Mesenchymal stem cell (in vitro differentiated cells and primary cell): ENCODE measurements around the gene KDM5C.
A peak's percentile ranks its signal among the peaks of the same experiment; 100 is the strongest.

ENCODE experiments used
- DNase-seq: peaks from one replicate; pipeline ENCODE4 v3.0.0-alpha.2; 2013
- H2AFZ ChIP-seq: one replicate; pipeline ENCODE4 v1.6.1; 2013; ENCODE audit warnings: low read depth, mild to moderate bottlenecking, control low read depth, inconsistent platforms, low read length, moderate library complexity
- H2AK5ac ChIP-seq: 2 replicates; pipeline ENCODE4 v1.6.1; 2013; ENCODE audit warnings: low read length, moderate library complexity, mild to moderate bottlenecking, inconsistent platforms; ENCODE audit not compliant: severe bottlenecking
- H2BK120ac ChIP-seq: one replicate; pipeline ENCODE4 v1.6.1; 2013; ENCODE audit warnings: low read depth, mild to moderate bottlenecking, inconsistent platforms, low read length, moderate library complexity
- H2BK12ac ChIP-seq, 2 experiments: one replicate each; pipeline ENCODE4 v1.6.1; 2013; ENCODE audit warnings: inconsistent platforms in 2 of 2, low read length in 2 of 2, mild to moderate bottlenecking in 2 of 2, moderate library complexity in 2 of 2, control low read depth in 1 of 2
- H2BK15ac ChIP-seq: one replicate; pipeline ENCODE4 v1.6.1; 2013; ENCODE audit warnings: mild to moderate bottlenecking, low read depth, inconsistent platforms; ENCODE audit not compliant: poor library complexity, severe bottlenecking
- H2BK5ac ChIP-seq: 2 replicates; pipeline ENCODE4 v1.6.1; 2013; ENCODE audit warnings: low read depth, mild to moderate bottlenecking, low read length, control low read depth, inconsistent platforms; ENCODE audit not compliant: poor library complexity, severe bottlenecking
- H3K14ac ChIP-seq, 2 experiments: one replicate each; pipeline ENCODE4 v1.6.1; 2013; ENCODE audit warnings: inconsistent platforms in 2 of 2, low read length in 2 of 2, control low read depth in 1 of 2, mild to moderate bottlenecking in 1 of 2, moderate library complexity in 1 of 2
- H3K18ac ChIP-seq, 2 experiments: one replicate each; pipeline ENCODE4 v1.6.1; 2013; ENCODE audit warnings: inconsistent platforms in 2 of 2, low read length in 2 of 2, control low read depth in 1 of 2, low read depth in 1 of 2, mild to moderate bottlenecking in 1 of 2
- H3K23ac ChIP-seq, 2 experiments: one replicate each; pipeline ENCODE4 v1.6.1; 2013; ENCODE audit warnings: inconsistent platforms in 2 of 2, low read length in 2 of 2, mild to moderate bottlenecking in 2 of 2, moderate library complexity in 2 of 2, control low read depth in 1 of 2
- H3K27ac ChIP-seq: 2 replicates; pipeline ENCODE4 v1.5.1; 2013; ENCODE audit warnings: mild to moderate bottlenecking, moderate library complexity, low read length, control low read depth, inconsistent platforms; ENCODE audit not compliant: poor library complexity, severe bottlenecking
- H3K27me3 ChIP-seq, 2 experiments: 2 replicates each; pipeline versions ENCODE4 v1.6.1 to v1.7.0; 2013; ENCODE audit warnings: low read length in 2 of 2, mild to moderate bottlenecking in 2 of 2, moderate library complexity in 2 of 2, control low read depth in 1 of 2, inconsistent platforms in 1 of 2; ENCODE audit not compliant: control insufficient read depth in 1 of 2, insufficient read depth in 1 of 2
- H3K36me3 ChIP-seq, 2 experiments: 2 replicates each; pipeline versions ENCODE4 v1.6.1 to v1.7.0; 2013; ENCODE audit warnings: low read length in 2 of 2, control low read depth in 1 of 2, inconsistent platforms in 1 of 2, low read depth in 1 of 2, mild to moderate bottlenecking in 1 of 2; ENCODE audit not compliant: insufficient read depth in 2 of 2, control insufficient read depth in 1 of 2
- H3K4ac ChIP-seq, 2 experiments: one replicate each; pipeline ENCODE4 v1.6.1; 2013; ENCODE audit warnings: inconsistent platforms in 2 of 2, low read length in 2 of 2, mild to moderate bottlenecking in 2 of 2, moderate library complexity in 2 of 2, control low read depth in 1 of 2, low read depth in 1 of 2
- H3K4me1 ChIP-seq: 2 replicates; pipeline ENCODE4 v1.6.1; 2013; ENCODE audit warnings: low read depth, low read length, control low read depth; ENCODE audit not compliant: control insufficient read depth, insufficient read depth
- H3K4me2 ChIP-seq: 2 replicates; pipeline ENCODE4 v1.6.1; 2013; ENCODE audit warnings: low read length, mild to moderate bottlenecking, inconsistent platforms; ENCODE audit not compliant: poor library complexity, severe bottlenecking
- H3K4me3 ChIP-seq, 2 experiments: 2 replicates each; pipeline versions ENCODE4 v1.5.1 to v1.7.0; 2013; ENCODE audit warnings: low read length in 2 of 2, mild to moderate bottlenecking in 2 of 2, control low read depth in 1 of 2, low read depth in 1 of 2; ENCODE audit not compliant: insufficient read depth in 1 of 2
- H3K79me1 ChIP-seq: replicated peaks from 2 replicates; pipeline ENCODE4 v1.6.1; 2013; ENCODE audit warnings: mild to moderate bottlenecking, control low read depth, low read length, inconsistent platforms; ENCODE audit not compliant: poor library complexity, severe bottlenecking
- H3K9ac ChIP-seq: 2 replicates; pipeline ENCODE4 v1.7.0; 2013; ENCODE audit warnings: mild to moderate bottlenecking, low read length, moderate library complexity
- H3K9me3 ChIP-seq: 2 replicates; pipeline ENCODE4 v1.7.0; 2013; ENCODE audit warnings: mild to moderate bottlenecking, low read length; ENCODE audit not compliant: control insufficient read depth
- H4K8ac ChIP-seq: one replicate; pipeline ENCODE4 v1.6.1; 2013; ENCODE audit warnings: inconsistent platforms, mild to moderate bottlenecking, low read length, moderate library complexity
- H4K91ac ChIP-seq: one replicate; pipeline ENCODE4 v1.6.1; 2013; ENCODE audit warnings: mild to moderate bottlenecking, low read length, inconsistent platforms
- WGBS: methylation state at CpG from one replicate; pipeline ENCODE4 v1.1.7; 2013; ENCODE audit warnings: mixed read lengths; 5-methylcytosine and 5-hydroxymethylcytosine counted together

Gene KDM5C

DNA sequence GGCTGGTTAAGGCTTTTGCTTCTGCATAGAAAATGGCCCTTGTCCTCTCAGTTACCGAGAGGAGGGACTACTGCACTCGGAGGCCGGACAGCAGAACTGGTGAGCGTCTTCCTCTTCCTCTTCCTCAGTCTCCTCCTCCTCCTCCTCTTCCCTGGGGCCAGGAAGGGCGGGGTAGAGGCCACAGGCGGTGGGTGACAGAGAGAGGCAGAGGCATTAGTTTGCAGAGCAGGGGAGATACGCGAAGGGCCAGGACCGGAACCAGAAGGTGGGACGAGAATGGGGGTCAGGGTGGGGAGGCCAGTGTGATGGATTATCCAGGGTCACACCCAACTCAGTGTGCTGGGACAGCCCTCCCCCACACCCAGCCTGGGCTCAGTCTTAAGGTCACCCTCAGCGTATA is 41.9 kb upstream of the KDM5C start:
- Histone ChIP-seq H3K27me3 (peaks cover 0 to 78% of the 10 kb centered on the region in 2 experiments), H3K4me1 (peaks cover 30% of the 10 kb centered on the region), H3K4ac (no peak overlapping the region), H3K36me3 (no peaks in the 10 kb centered on the region), H4K8ac (no peak overlapping the region), H2BK15ac (no peak overlapping the region), H3K4me2 (no peak overlapping the region), H3K14ac (no peak overlapping the region), H2BK120ac (no peak overlapping the region), H2AK5ac (no peak overlapping the region), H3K23ac (no peak overlapping the region), H3K9me3 (no peaks in the 10 kb centered on the region), H2BK5ac (no peak overlapping the region), H2AFZ (no peak overlapping the region), H3K27ac (no peak overlapping the region), H2BK12ac (no peak overlapping the region), H3K18ac (no peak overlapping the region), H3K9ac (no peak overlapping the region), H4K91ac (no peak overlapping the region), H3K4me3 (no peak overlapping the region), H3K79me1 (peaks cover 7% of the 10 kb centered on the region)
- DNase-seq = no peak
- WGBS = no CpG with 5 or more reads among the region's 11 CpGs

DNA sequence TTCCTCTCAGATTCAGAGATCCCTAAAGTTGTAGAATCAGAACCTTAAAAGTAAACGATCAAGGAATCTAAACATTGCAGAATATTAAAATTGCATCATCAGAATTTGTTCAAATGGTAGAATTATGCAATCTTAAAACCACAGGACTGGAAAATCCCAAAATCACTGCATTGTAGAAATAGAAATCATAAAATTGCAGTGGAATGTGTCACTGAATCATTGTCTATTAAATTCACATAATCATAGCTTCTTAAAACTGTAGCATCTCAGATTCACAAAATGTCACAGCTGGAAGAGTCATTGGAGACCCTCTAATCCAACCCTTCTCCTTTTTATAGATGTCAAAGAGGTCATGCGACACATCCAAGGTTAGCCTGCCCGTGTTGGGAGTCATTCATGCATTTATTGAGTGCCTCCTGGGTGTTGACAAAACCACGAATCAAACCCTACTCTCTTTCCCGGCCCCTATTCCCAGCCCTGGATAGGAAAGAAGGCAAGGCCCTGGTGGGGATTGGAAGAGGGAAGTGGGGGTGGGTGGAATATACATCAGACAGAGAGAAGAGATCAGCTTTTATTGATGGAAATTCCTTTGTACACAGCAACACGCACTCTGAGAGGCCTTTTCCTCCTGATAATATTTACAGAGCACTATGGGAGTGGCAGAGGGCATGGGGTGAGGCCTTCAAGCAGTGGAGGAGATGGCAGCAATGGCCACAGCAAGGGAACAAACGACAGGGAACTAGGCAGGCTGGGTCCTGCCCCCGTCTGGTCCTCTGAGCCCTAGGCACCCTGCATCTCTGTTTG is 41.0 kb upstream of the KDM5C start:
- no peak overlapping the region for H3K23ac ChIP-seq
- peak overlapping the region; percentile 20 for H3K27ac ChIP-seq
- H3K14ac ChIP-seq = no peak overlapping the region
- H2BK12ac ChIP-seq = peak overlapping the region in 1 of 2 experiments; percentile 42
- H3K4ac ChIP-seq = no peak overlapping the region
- H2BK120ac ChIP-seq = no peak overlapping the region
- peak overlapping the region; percentile 53 for H3K9ac ChIP-seq
- H4K91ac ChIP-seq = no peak overlapping the region
- DNase-seq = peak; percentile 28
- H2BK5ac ChIP-seq = no peak overlapping the region
- H3K18ac ChIP-seq = peak overlapping the region in 1 of 2 experiments; percentile 21
- H3K79me1 ChIP-seq = peaks cover 7% of the 10 kb centered on the region
- peak overlapping the region in 1 of 2 experiments; percentile 17 for H3K4me3 ChIP-seq
- no peak overlapping the region for H3K4me2 ChIP-seq
- H2BK15ac ChIP-seq = no peak overlapping the region
- no peaks in the 10 kb centered on the region for H3K36me3 ChIP-seq
- no peak overlapping the region for H2AFZ ChIP-seq
- WGBS = 90% methylated on average over 3 of the region's 8 CpGs
- no peak overlapping the region for H4K8ac ChIP-seq
- H3K27me3 ChIP-seq = peaks cover 0 to 77% of the 10 kb centered on the region in 2 experiments
- no peaks in the 10 kb centered on the region for H3K9me3 ChIP-seq
- peak overlapping the region; percentile 35 for H2AK5ac ChIP-seq
- peaks cover 31% of the 10 kb centered on the region for H3K4me1 ChIP-seq

DNA sequence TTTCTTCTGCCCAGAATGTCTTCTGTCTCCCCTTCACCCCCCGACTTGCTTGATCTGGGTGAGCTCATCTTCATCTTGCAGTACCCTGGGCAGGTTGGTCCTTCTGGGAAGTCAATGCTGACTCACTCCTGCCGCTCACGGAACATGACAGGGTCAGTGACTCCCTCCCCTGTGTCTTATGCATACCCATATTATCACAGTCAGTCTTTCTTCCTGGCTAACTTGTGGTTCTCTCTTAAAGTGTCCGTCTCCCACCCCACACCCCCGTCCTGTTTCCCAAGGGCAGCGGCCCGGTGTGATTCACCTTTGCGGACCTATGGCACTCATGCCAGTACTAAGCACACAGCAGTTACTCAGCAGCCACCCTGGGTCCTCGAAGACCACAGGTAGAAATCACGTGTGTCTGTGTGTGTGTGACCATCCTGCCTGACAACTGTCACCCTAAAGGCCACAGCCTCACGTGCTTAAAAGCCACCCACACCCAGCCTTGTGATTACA is 38.6 kb upstream of the KDM5C start:
- no peak overlapping the region for H2BK15ac ChIP-seq
- H3K9me3 ChIP-seq = no peaks in the 10 kb centered on the region
- WGBS = 22% methylated on average over 11 of the region's 11 CpGs
- no peak overlapping the region for H3K4me2 ChIP-seq
- H3K14ac ChIP-seq = no peak overlapping the region
- H3K4me1 ChIP-seq = peaks cover 32% of the 10 kb centered on the region
- no peak overlapping the region for H2AFZ ChIP-seq
- no peak overlapping the region for H3K23ac ChIP-seq
- peak overlapping the region; percentile 55 for H3K27ac ChIP-seq
- H2BK5ac ChIP-seq = no peak overlapping the region
- H3K4ac ChIP-seq = peak overlapping the region in 1 of 2 experiments; percentile 11
- H3K27me3 ChIP-seq = peaks cover 0 to 73% of the 10 kb centered on the region in 2 experiments
- peak; percentile 82 for DNase-seq
- H3K79me1 ChIP-seq = peaks cover 2% of the 10 kb centered on the region
- no peak overlapping the region for H4K91ac ChIP-seq
- no peak overlapping the region for H2AK5ac ChIP-seq
- H3K18ac ChIP-seq = peak overlapping the region in 1 of 2 experiments; percentile 1
- H3K9ac ChIP-seq = no peak overlapping the region
- H3K4me3 ChIP-seq = no peak overlapping the region
- peak overlapping the region; percentile 17 to 28 for H2BK12ac ChIP-seq
- H4K8ac ChIP-seq = no peak overlapping the region
- H3K36me3 ChIP-seq = no peaks in the 10 kb centered on the region
- H2BK120ac ChIP-seq = no peak overlapping the region

DNA sequence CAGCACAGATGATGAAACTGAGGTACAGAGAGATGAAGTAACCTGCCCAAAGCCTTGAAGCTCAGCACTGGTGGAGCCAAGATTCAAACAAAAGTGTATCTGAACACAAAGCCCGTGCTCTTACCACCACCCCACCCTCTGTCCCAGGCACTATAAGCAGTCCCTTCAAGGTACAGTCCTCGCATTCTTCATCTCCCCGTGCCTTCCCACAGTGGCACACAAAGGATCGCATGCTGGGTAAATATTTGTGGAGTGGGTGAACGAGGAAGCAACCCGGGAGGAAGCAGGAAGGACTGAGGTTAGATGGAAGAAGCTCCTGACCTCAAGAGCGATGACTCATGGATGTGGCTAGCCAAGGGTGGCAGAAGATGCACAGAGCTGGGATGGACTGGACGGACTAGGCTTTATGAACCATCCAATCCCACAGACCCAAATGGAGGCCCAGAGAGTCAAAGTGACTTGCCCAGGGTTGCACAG is 37.9 kb upstream of the KDM5C start:
- peak overlapping the region in 1 of 2 experiments; percentile 87 for H3K18ac ChIP-seq
- peak; percentile 82 for DNase-seq
- no peak overlapping the region for H2BK5ac ChIP-seq
- no peak overlapping the region for H3K14ac ChIP-seq
- H3K27ac ChIP-seq = peak overlapping the region; percentile 55
- H3K4me2 ChIP-seq = no peak overlapping the region
- H4K8ac ChIP-seq = peak overlapping the region; percentile 19
- H3K4me3 ChIP-seq = no peak overlapping the region
- no peaks in the 10 kb centered on the region for H3K36me3 ChIP-seq
- no peak overlapping the region for H2BK120ac ChIP-seq
- no peak overlapping the region for H2AFZ ChIP-seq
- peak overlapping the region; percentile 35 for H2AK5ac ChIP-seq
- H3K23ac ChIP-seq = no peak overlapping the region
- WGBS = 0% methylated on average over 4 of the region's 8 CpGs
- peak overlapping the region in 1 of 2 experiments; percentile 42 for H2BK12ac ChIP-seq
- no peaks in the 10 kb centered on the region for H3K9me3 ChIP-seq
- peaks cover 32% of the 10 kb centered on the region for H3K4me1 ChIP-seq
- no peak overlapping the region for H3K9ac ChIP-seq
- no peaks in the 10 kb centered on the region for H3K79me1 ChIP-seq
- H3K27me3 ChIP-seq = peaks cover 0 to 72% of the 10 kb centered on the region in 2 experiments
- no peak overlapping the region for H4K91ac ChIP-seq
- H3K4ac ChIP-seq = no peak overlapping the region
- no peak overlapping the region for H2BK15ac ChIP-seq
